Stimulated activated CD4-positive, alpha-beta T cell treated with anti-CD3 and anti-CD28 coated beads, Interleukin-4, amount 100 ng/mL, for 4 hours (primary cell): ENCODE results near the gene ZBED1.

Experiments used
- DNase-seq, 2 experiments: peaks; one replicate each; pipeline ENCODE4 v3.0.0-alpha.2; 2020

The ZBED1 gene

GRCh38 chrX:2451501-2452316 lies 49.1 kb downstream of the ZBED1 start:
- no peak for DNase-seq

DNA sequence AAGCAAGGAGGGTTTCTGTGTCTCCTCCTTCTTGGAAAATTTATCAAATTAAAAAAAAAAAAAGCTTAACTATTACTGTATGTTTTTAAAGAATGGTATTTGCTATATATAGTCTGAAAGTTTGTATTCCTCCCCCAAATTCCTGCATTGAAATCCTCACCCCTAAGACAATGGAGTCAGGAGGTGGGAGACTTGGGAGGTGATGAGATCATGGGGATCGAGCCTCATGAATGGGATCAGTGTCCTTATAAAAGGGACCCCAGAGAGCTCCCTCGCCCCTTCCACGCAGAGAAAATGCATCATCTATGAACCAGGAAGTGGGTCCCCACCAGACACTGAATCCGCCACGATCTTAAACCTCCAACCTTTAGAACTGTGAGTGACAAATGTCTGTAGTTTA lies 50.1 kb downstream of the ZBED1 start:
- no peak for DNase-seq

GRCh38 chrX:2449135-2449886 lies 51.5 kb downstream of the ZBED1 start:
- no peak for DNase-seq

DNA sequence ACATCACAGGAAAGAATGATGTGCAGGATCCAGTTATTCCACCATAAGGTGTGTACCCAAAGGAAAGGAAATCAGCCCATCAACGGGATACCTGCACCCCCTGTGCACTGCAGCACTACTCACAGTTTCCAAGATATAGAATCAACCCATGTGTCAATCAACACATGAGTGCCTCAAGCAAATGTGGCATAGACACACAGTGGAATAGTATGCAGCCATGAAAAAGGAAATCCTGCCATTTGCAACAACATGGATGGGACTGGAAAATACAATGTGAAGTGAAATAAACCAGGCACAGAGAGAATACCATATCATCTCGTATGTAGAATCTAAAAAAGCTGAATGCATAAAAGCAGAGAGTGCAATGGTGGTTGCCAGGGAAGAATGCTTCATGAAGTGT lies 53.3 kb downstream of the ZBED1 start:
- no peak for DNase-seq

GRCh38 chrX:2446815-2447214 lies 54.0 kb downstream of the ZBED1 start:
- no peak for DNase-seq

DNA sequence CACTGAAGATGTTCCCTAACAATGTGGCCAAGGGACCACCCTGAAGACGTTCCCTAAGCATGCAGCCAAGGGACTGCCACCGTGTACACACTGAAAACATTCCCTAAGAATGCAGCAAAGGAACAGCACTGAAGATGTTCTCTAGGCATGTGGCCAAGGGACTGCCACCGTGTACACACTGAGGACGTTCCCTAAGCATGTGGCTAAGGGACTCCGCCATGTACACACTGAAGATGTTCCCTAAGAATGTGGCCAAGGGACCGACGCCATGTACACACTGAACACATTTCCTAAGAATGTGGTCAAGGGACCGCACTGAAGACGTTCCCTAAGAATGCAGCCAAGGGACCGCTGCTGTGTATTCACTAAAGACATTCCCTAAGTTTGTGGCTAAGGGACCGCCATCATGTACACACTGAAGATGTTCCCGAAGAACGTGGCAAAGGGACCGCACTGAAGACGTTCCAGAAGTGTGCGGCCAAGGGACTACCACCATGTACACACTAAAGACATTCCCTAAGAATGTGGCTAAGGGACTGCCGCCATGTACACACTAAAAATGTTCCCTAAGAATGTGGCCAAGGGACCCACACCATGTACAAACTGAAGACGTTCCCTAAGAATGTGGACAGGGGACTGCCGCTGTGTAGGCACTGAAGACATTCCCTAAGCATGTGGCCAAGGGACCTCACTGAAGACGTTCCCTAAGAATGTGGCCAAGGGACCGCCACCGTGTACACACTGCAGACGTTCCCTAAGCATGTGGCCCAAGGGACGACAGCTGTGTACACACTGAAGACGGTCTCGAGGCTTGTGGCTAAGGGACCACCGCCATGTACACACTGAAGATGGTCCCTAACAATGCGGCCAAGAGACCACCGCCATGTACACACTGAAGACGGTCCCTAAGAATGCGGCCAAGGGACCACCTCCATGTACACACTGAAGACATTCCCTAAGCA lies 54.8 kb downstream of the ZBED1 start:
- no peak for DNase-seq

- DNase-seq = no peak
Measured at GRCh38 chrX:2442694-2443093, 58.1 kb downstream of the ZBED1 start.

- no peak for DNase-seq
Measured at GRCh38 chrX:2441466-2441865, 59.3 kb downstream of the ZBED1 start.

DNA sequence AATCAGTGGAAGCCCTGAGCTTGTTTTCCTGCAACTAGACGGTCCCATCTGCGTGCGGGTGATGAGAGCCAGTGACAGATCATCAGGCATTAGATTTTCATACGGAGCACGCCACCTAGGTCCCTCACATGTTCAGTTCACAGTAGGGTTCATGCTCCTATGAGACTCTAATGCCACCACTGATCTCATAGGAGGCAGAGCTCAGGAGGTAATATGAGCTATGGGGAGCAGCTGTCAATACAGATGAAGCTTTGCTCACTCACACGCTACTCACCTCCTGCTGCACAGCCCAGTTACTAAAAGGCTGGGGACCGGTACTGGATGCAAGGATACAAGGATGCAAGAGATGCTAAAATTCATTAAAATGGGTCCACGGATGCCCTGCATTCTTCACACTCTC lies 61.2 kb downstream of the ZBED1 start:
- no peak for DNase-seq
